ENCODE measurements around the gene KNSTRN.

Gene KNSTRN

DNA sequence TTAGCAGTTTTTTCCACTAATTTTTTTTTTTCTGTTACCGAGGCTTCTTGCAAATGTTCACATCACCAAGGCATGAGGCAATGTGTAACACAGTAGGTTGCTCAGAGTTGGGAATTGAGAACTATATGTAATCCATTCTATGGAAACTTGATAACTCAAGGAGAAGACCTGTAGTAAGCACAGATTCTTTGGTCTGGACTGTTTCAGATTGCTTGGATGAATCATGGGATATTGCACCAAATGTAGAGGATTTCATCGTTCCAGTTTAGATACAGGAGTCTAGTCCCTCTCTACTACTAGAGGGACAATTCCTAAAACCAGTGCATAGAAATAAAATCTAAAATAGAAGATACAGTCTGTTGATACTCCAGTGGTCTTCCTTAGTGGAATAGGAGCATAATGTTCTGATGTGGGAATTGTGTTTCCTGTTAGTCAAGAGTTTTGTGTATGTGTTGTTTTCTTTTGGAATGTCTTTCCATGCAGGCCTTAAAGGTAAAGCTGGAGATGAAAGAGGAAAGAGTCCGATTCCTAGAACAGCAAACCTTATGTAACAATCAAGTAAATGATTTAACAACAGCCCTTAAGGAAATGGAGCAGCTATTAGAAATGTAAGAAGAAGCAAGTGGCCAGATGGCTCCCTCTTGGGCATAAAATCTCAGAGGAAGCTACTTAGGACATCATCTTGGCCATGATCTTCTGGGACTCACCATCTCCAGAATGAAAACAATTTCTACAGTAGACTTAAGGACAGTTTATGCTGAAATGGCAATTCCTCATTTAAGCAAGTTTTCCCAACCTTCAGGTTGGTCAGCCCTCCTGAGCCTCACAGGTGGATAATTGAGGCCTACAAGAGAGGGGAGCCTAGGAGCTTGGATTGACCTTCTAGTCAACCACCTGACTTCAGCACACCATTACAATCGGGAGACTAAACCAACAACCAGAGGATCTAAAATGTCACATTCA lies 10.7 kb downstream of the KNSTRN start:
- no peak for DNase-seq (ENCODE audit: low spot score)

DNA sequence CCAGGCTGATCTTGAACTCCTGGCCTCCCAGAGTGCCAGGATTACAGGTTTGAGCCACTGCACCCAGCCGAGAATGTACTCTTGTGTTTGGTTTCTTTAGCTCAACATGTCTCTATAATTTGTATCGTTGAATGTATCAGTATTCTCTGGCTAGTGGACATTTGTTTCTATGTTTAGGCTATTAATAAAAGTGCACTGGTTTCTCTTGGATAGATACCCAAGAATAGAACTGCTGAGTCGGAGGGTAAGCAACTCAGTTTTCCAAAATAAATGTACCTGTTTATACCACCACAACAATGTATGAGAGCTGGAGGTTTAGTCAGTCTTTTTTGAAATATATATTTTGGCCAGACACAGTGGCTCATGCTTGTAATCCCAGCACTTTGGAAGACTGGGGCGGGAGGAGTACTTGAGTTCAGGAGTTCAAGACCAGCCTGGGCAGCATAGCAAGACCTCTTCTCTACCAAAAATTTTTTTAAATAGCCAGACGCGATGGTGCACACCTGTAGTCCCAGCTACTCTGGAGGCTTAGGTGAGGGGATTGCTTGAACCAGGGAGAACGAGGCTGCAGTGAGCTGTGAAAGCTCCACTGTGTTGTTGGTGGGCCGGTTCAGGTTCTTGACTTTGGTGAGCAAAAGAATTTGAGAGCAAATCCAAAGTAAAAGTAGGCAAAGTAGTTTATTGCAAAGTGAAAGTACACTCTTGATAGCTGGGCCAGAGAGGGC lies 15.3 kb downstream of the KNSTRN start:
- DNase-seq (ENCODE audit: low spot score) = no peak

DNA sequence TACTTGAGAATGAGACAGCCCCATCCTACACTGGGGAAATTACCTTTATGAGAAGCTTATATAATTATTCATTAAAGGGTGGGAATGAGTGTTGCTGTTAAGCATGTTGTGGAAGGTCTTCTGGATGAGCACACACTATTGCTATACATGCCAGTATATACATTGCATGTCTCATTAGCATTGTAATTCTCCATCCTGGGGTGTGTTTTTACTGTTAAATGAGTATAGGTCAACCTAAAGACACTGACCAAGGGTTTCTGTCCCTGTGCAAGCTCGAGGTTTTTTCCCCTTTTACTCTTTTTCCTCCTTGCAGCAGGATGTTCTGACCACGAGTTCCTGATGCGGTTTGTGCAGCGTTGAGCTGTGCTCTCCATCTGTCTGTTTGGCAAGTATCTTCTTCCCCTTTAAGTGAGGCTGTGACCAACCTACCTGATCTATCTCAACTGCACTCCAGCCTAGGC lies 15.9 kb downstream of the KNSTRN start:
- no peak for DNase-seq (ENCODE audit: low spot score)

DNA sequence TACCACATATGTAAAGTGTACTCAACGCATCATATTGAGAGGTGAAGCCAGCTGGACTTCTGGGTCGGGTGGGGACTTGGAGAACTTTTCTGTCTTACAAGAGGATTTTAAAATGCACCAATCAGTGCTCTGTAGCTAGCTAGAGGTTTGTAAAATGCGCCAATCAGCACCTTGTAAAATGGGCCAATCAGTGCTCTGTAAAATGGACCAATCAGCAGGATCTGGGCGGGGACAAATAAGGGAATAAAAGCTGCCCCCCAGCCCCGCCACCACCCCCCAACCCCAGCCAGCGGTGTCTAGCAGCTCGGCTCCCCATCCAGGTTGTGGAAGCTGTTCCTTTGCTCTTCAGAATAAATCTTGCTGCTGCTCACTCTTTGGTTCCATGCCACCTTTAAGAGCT lies 16.8 kb downstream of the KNSTRN start:
- no peak for DNase-seq (ENCODE audit: low spot score)

DNA sequence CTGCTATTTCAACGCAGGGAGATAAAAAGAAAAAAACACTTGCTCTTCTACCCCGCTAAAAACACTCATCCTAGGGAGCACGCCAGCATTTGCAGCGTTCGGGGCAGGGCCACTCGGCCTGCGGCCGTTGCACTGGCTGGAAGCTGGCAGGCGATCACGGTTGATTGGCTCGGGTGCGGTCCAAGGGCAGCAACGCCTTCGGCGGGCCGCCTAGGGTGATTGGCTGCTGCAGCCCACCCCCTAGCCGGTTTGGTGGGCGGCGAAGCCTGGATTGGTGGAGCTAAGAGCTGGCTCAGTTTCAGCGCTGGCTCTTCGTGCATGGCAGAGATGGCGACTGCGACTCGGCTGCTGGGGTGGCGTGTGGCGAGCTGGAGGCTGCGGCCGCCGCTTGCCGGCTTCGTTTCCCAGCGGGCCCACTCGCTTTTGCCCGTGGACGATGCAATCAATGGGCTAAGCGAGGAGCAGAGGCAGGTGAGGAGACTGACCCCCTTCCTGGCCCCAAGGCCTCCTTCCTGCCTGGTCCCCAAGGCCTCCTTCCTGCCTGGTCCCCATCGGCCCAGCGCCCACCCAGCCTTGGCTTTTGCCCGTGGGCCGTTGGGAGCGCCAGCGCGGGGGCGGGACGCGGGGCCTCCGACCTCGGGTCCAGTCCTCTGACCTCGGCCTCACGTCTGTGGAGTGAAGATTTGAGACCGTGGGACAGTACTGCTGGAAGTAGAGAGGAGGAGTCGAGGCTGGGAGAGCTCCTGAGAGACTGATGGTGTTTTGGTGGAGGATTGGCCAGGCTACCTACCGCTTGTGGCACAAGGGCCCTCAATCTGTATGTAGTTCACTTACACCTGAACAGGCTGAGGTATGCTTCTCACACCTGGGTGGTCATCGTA lies 23.2 kb downstream of the KNSTRN start, which contains the start of gene IVD:
TSS of gene IVD (plus strand) at position 295 of the 881 bp plus-strand sequence. CDS start at position 328, 33 bp downstream.
- peak; percentile 94 for DNase-seq (ENCODE audit: low spot score)

DNA sequence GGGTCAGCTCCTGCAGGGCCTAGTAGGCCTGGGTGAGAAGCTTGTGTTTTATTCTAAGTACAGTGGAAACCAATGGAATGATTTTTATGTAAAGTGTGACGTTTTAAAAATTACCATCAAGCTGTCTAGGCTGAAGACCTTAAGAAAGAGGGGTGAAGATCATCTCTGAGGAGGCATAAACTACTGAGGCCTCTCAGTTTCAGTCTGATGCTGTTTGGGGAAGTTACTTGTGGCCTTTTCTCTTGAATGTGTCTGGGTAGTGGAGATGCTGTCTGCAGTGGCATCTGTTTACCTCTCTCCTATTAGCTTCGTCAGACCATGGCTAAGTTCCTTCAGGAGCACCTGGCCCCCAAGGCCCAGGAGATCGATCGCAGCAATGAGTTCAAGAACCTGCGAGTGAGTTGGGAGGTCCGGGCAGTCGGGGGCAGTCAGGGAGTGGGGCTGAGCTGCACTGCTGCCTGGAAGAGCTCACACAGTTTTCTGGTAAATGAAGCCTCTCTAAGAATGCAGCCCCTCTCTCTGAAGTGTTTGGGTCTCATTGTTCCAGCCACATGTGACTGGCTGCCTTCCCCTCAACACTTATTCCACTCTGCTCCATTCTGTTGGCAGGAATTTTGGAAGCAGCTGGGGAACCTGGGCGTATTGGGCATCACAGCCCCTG lies 24.9 kb downstream of the KNSTRN start:
- DNase-seq (ENCODE audit: low spot score) = no peak

DNA sequence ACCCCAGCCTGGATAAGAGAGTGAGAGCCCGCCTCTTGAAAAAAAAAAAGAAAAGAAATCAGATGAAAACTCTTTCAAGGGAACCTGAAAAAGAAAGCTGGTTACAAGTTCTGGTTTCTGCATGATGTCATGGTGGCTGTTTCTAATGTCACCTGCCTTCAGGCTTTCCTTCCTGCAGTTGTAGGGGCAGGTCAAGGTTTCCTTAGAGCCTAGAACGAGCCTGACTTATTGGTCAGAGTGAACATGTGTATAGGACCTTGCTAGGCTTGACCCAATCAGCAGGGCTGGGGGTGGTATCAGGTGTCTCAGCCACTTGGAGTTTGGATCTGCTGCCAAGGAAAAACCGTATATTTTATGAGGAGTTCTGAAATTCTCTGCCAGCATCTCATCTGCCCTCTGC lies 26.8 kb downstream of the KNSTRN start:
- DNase-seq (ENCODE audit: low spot score) = no peak

DNA sequence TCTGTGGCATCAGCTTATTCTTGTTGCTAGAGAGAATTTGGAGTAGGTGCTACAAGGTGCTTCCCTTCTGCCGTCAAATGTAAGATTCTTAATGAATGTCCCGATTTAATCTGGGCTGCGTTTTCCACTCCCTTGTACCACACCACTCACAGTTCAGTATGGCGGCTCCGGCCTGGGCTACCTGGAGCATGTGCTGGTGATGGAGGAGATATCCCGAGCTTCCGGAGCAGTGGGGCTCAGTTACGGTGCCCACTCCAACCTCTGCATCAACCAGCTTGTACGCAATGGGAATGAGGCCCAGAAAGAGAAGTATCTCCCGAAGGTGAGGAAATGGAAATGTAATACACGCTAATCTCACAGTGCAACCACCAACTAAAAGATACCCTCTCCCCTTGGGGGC lies 28.0 kb downstream of the KNSTRN start:
- DNase-seq (ENCODE audit: low spot score) = no peak

DNA sequence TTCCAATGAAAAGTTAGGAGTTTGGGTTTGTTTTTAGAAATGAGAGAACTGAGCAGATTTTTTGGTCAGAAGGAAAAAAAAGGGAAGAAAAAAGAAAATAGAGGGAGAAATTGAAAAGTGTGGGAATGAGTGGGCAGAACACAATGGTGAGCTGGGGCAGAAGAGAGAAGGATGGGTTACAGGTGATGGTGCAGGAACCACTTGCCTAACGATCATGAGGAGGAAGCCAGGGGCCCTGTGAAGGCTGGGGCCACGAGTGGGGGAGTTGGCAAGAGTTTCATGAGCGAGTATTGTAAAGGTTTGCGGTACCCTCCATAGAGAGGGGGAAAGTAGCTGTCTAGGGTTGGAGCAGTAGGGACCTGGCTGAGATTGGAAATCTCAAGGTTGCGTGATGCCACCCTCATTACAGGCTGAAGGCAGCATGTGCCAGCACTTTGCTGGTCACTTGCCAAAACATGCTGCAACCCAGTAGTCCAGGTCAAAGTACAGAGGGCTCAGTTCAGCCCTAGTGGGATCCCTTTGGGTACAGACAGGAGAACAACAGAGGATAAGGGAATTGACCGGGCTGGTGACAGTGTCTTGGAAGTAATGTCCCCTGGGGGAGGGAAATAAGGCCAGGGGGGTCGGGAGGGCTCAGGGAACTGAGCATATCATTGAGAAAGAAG lies 29.7 kb downstream of the KNSTRN start:
- no peak for DNase-seq (ENCODE audit: low spot score)

DNA sequence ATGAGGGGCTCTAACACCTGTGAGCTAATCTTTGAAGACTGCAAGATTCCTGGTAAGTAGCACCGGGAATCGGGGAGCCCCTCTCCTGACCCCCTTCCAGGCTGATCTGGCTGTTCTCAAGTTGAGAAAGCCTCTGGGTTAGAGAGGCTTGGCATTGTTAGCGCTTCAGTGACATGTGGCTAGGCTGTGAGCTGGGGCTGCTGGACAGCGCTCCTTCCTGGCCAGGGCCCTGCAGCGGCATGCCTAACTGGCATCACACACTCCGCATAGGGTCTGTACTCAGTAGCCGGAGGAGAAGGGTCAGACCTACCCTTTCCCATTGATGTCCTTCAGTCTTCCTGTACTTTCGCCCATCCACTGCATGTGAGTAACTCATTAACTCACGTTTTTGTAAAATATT lies 30.5 kb downstream of the KNSTRN start:
- DNase-seq (ENCODE audit: low spot score) = no peak

DNA sequence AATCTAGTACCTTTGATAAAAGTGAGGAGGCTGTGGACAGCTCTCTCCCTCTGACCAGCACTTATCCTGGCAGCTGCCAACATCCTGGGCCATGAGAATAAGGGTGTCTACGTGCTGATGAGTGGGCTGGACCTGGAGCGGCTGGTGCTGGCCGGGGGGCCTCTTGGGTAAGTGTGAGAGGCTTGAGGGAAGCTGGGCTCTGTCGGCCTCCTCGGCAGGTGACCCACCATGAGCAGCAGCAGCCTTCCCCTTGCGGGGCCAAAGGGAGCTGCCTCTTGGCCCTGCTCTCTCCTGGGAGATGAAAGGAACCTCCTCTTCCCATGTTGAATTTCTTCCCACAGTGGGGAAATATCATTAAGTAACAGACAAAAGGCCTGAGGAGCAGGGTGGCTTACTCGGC lies 32.3 kb downstream of the KNSTRN start:
- no peak for DNase-seq (ENCODE audit: low spot score)

DNA sequence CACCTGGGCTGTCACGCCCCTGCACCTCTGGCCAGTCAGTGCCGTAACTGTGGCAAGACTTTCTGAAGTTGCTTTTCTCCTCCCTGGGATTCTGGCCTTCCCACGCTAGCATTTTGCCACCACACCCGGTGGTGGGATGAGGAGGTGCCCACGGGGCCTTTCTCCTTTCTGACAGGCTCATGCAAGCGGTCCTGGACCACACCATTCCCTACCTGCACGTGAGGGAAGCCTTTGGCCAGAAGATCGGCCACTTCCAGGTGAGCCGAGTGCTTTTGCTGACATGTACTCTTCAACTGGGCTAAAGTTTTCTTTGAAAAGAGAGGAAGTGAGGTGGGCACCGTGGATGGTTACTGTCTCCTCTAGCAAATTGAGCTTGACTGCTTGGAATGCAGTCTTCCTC lies 32.7 kb downstream of the KNSTRN start:
- no peak for DNase-seq (ENCODE audit: low spot score)

DNA sequence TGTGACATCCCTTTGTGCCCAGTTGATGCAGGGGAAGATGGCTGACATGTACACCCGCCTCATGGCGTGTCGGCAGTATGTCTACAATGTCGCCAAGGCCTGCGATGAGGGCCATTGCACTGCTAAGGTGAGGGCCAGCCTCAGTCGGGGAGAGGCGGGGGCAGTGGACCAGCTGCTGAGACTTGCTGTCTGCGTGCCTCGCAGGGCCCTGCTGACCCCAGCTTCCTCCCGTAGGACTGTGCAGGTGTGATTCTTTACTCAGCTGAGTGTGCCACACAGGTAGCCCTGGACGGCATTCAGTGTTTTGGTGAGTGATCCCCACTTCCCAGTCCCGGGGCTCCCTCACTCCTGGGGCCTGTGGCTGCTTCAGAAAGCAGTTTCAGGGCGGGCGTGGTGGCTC lies 33.5 kb downstream of the KNSTRN start:
- no peak for DNase-seq (ENCODE audit: low spot score)

DNA sequence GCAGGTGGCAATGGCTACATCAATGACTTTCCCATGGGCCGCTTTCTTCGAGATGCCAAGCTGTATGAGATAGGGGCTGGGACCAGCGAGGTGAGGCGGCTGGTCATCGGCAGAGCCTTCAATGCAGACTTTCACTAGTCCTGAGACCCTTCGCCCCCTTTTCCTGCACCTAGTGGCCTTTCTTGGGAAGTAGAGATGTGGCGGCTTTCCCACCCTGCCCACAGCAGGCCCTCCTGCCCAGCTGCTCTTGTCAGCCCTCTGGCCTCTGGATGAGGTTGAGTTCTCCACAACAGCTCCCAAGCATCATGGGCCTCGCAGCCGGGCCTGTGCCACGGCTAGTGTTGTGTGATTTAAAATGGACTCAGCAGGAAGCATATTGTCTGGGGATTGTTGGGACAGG lies 35.6 kb downstream of the KNSTRN start:
- no peak for DNase-seq (ENCODE audit: low spot score)

DNA sequence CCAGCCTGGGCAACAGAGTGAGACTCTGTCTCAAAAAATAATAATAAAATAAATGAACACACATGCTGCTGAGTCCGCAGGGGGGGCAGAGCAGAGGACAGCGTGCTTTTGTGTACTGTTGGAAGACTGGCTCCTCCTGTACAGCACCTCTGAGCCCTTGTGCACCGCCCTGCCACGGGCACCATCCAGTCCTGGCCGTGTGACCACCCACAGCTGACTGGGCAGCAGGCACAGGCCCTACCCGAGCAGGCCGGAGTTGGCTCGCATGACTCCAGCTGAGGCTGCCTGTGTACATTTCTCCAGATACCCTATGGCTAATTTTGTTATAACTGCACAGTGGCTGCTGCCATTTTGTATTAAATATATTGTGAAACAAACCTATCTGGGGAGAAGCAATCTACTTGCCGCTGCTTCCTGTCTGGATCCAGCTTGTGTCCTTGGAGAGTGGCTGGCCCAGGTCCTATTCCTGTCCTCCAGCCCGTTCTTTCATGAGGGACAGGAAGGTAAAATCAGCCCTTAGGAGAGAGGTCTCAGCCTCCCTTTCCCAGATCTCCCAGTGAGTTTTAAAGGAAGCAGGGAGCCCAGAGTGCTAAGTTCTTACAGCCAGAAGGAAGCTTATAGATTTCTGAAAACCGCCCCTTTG lies 37.7 kb downstream of the KNSTRN start:
- no peak for DNase-seq (ENCODE audit: low spot score)

DNA sequence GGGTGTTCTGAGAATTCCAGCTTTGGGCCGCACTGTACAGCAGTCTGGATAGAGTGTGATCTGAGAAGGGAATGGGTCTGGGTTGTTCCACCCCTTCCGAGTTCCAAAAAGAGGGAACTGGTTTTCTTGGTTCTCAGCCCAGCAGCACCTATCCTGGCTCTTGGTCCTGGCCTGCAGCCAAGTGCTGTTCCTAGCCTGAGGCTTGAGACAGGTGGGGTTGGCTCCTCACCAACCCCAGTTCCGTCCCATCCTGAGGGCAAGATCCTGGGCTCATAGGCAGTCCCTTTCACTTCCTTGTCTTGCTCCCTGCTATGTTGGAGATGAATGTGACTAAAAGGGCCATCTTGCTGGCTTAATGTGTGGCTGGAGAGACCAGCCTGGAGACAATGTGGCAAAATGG lies 38.3 kb downstream of the KNSTRN start:
- DNase-seq (ENCODE audit: low spot score) = no peak

DNA sequence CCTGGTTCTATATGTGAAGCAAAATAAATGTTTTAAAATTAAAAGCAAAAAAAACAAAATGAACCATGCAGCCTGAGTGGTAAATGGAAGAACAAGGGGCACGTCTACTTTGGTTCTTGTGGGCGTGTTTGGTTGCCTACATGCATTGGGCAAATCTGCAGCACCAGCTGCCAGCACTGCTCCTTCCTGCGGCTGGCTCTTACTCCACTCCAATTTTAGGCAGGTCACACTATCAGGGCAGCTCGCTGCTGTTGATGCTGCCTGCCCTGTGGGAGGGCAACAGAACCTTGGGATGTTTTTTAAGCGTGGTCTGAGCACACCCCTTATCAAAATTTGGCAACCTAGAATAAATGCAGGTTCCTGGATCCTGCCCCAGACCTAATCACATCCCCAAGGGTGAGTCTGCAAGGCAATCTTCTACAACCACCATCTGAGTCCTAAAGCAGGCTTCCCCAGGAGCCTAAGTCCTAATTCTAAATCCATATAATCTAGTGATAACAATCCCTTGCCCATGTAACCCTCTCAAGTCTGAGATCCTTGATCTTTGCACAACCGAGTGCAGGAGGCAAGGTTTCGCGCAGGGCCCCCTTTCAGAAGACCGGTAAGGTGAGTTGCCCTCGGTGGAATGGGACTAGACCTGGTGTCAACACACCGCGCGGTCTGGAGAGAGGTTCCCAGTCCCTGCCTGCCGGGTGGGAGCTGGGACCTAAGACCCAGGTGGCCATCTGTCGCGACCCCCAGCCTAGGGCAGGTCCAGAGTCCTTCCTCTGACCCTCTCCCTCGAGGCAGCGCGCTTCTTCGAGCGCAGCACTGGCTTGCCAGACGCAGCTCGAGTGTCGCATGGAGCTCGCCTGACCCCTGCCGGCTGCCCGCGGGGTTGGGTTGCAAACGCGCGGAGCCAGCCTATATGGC lies 39.0 kb downstream of the KNSTRN start:
- peak; percentile 72 for DNase-seq (ENCODE audit: low spot score)

DNA sequence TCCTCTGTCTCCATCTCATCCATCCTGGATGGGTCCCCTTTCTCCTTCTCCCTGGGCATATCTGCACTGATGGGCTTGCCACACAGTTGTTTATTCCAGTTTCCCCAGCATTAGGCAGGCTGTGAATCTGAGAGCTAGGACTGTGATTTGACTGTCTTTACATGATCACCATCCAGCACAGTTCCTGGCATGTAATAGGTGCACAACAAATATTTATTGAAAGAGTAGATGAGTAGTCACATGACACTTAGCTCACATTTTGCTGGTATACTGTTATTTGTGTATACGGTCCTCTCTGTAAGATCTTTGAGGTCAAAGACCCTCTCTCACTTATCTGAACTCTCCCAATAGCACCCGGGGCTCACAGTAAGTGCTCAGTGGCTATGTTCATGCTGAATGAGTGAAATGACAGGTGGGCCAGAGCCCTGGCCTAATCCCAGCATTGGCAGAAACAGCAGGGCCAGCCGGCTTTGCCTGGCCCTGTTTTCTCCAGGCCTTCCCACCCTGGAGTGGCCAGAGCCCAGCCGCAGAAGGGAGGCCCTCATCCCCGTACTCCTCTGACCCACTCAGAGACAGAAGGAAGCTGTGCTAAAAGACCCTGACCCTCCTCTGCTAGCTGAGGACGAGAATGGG lies 42.1 kb downstream of the KNSTRN start:
- no peak for DNase-seq (ENCODE audit: low spot score)
